Measurements from ENCODE around the gene HOXC11.

GRCh38 chr12:53937596-53938325 lies 35.2 kb upstream of the HOXC11 start:
- TF ChIP-seq POLR2A (IDR thresholded peaks at IDR 0.05; ENCODE audit: low read depth, low read length) (no peak), HCFC1 (IDR thresholded peaks at IDR 0.05; ENCODE audit: low read length) (no peak), KLF5 (IDR thresholded peaks at IDR 0.05; ENCODE audit: partially characterized antibody) (no peak), CTCF (IDR thresholded peaks at IDR 0.05 in 2 of 3, conservative IDR thresholded peaks at IDR 0.05 in 1 of 3; ENCODE audit: control insufficient read depth in 2 of 3, extremely low read depth in 1 of 3, insufficient read depth in 1 of 3, low read depth in 3 of 3, low read length in 3 of 3) (no peak), RBBP5 (conservative IDR thresholded peaks at IDR 0.05) (no peak), POLR2AphosphoS5 (IDR thresholded peaks at IDR 0.05; ENCODE audit: low read length) (no peak), SP1 (IDR thresholded peaks at IDR 0.05; ENCODE audit: low read depth, low read length) (no peak), RAD21 (IDR thresholded peaks at IDR 0.05; ENCODE audit: insufficient read depth, low read depth, low read length) (no peak), ZZZ3 (IDR thresholded peaks at IDR 0.05; ENCODE audit: control insufficient read depth, insufficient read length, low read depth) (no peak), GABPA (IDR thresholded peaks at IDR 0.05; ENCODE audit: low read depth) (no peak), ATF2 (IDR thresholded peaks at IDR 0.05; ENCODE audit: low read length) (no peak), MAX (IDR thresholded peaks at IDR 0.05; ENCODE audit: low read depth, low read length) (no peak)

All from GM12878 (cell line).